Activated CD4-positive, alpha-beta T cell treated with anti-CD3 and anti-CD28 coated beads, Interleukin-2, amount 10 ng/mL, durations not matched to agents 24 days and 14 days (primary cell): ENCODE results near the gene CCDC117. TPM values are rescaled to one million over a fixed set of nuclear protein-coding genes. Genes with fewer than 3 reads are reported as not detected.

Source experiments
- DNase-seq: peaks from one replicate; pipeline ENCODE4 v3.0.0; 2022
- H3K27ac Mint-ChIP-seq: one replicate; pipeline ENCODE4 v1.8.0; 2022; ENCODE audit warnings: mild to moderate bottlenecking, mixed read lengths
- H3K27me3 Mint-ChIP-seq: one replicate; pipeline ENCODE4 v1.8.0; 2022; ENCODE audit warnings: mixed read lengths
- H3K36me3 Mint-ChIP-seq: one replicate; pipeline ENCODE4 v1.8.0; 2022; ENCODE audit warnings: low read depth, mild to moderate bottlenecking, mixed read lengths
- H3K4me1 Mint-ChIP-seq: one replicate; pipeline ENCODE4 v1.8.0; 2021; ENCODE audit warnings: mixed read lengths
- H3K4me3 Mint-ChIP-seq: one replicate; pipeline ENCODE4 v1.8.0; 2022; ENCODE audit warnings: mild to moderate bottlenecking, moderate library complexity, mixed read lengths
- H3K9me3 Mint-ChIP-seq: one replicate; pipeline ENCODE4 v1.8.0; 2021; ENCODE audit warnings: mixed read lengths
- intact Hi-C: fragments of 100-400 bp; cut with micrococcal nuclease; formaldehyde crosslinking; loops from one replicate; pipeline ENCODE4 v1.15.1; 2023
- total RNA-seq: library from RNA; stranded (reverse); gene quantifications from 2 replicates; pipeline ENCODE4 v1.2.3, GENCODE V29; 2022

Gene CCDC117
- total RNA-seq, 1 donor from 2014 or later, result 41.2 TPM

GRCh38 chr22:28783786-28784671 lies 11.5 kb downstream of the CCDC117 start:
- peaks cover 54% of the 10 kb centered on the region for H3K36me3 Mint-ChIP-seq
- H3K4me3 Mint-ChIP-seq, result no peak overlapping the region
- H3K27ac Mint-ChIP-seq, result peak overlapping the region; percentile 20
- no peaks in the 10 kb centered on the region for H3K9me3 Mint-ChIP-seq
- no peaks in the 10 kb centered on the region for H3K27me3 Mint-ChIP-seq
- no peak for DNase-seq
- peaks cover 21% of the 10 kb centered on the region for H3K4me1 Mint-ChIP-seq
- intact Hi-C loops, result no loop called here

DNA sequence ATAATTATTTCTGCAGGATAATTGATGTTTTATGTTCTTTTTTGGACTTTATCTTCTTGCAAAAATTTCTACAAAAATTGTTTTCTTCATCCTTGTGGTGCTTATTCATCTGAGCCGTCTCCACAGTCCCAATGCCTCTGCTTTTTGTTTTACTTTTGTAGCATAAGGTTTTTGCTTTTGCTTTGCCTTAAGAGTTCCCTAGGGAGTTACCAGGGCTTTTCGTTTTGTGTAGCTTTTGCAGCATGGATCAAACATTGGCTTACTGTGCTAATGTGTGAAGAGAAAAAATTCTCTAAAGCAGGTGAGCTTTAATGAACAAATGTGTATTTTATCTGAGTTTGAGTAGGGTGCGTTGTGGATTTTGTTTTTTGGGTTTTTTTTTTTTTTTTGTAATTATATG lies 16.1 kb downstream of the CCDC117 start:
- H3K27me3 Mint-ChIP-seq, result no peaks in the 10 kb centered on the region
- H3K4me3 Mint-ChIP-seq, result no peak overlapping the region
- no peak overlapping the region for H3K27ac Mint-ChIP-seq
- peaks cover 47% of the 10 kb centered on the region for H3K36me3 Mint-ChIP-seq
- no peak for DNase-seq
- peaks cover 27% of the 10 kb centered on the region for H3K4me1 Mint-ChIP-seq
- H3K9me3 Mint-ChIP-seq, result no peaks in the 10 kb centered on the region
- intact Hi-C loops, result no loop called here

DNA sequence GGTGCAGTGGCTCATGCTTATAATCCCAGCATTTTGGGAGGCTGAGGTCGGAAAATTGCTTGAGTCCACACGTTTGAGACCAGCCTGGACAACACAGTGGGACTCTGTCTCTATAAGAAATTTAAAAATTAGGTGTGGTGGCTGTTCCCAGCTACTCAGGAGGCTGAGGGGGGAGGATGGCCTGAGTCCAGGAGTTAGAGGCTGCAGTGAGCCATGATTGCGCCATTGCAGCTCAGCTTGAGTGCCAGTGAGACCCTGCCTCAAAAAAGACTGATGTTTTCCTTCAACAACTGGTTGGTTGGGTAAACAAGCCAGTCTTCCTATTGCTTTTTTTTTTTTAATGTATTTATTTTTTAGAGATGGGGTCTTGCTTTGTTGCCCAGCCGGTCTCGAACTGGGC lies 18.6 kb downstream of the CCDC117 start:
- H3K36me3 Mint-ChIP-seq, result peaks cover 46% of the 10 kb centered on the region
- intact Hi-C loops, result no loop called here

GRCh38 chr22:28791841-28792490 lies 19.5 kb downstream of the CCDC117 start:
- Mint-ChIP-seq H3K27ac (peak overlapping the region; percentile 64), H3K4me1 (peaks cover 51% of the 10 kb centered on the region)
- intact Hi-C loops, result no loop called here

More for the DNA sequence above, 18.6 kb downstream of the CCDC117 start:
- Mint-ChIP-seq H3K27me3 (no peaks in the 10 kb centered on the region), H3K4me1 (peaks cover 44% of the 10 kb centered on the region), H3K9me3 (no peaks in the 10 kb centered on the region), H3K27ac (no peak overlapping the region), H3K4me3 (no peak overlapping the region)
- no peak for DNase-seq

GRCh38 chr22:28792491-28793383 lies 20.2 kb downstream of the CCDC117 start:
- no peaks in the 10 kb centered on the region for H3K27me3 Mint-ChIP-seq
- peak overlapping the region; percentile 14 for H3K4me3 Mint-ChIP-seq
- peaks cover 54% of the 10 kb centered on the region for H3K4me1 Mint-ChIP-seq
- no peaks in the 10 kb centered on the region for H3K9me3 Mint-ChIP-seq
- intact Hi-C loops, result no loop called here
- no peak for DNase-seq
- peaks cover 56% of the 10 kb centered on the region for H3K36me3 Mint-ChIP-seq
- peak overlapping the region; percentile 70 for H3K27ac Mint-ChIP-seq

More at GRCh38 chr22:28791841-28792490, 19.5 kb downstream of the CCDC117 start:
- Mint-ChIP-seq H3K4me3 (peak overlapping the region; percentile 14), H3K9me3 (no peaks in the 10 kb centered on the region), H3K27me3 (no peaks in the 10 kb centered on the region), H3K36me3 (peaks cover 51% of the 10 kb centered on the region)
- DNase-seq, result no peak

GRCh38 chr22:28793976-28794584 lies 21.6 kb downstream of the CCDC117 start:
- peaks cover 65% of the 10 kb centered on the region for H3K36me3 Mint-ChIP-seq
- H3K4me3 Mint-ChIP-seq, result peak overlapping the region; percentile 48
- H3K9me3 Mint-ChIP-seq, result no peaks in the 10 kb centered on the region
- no peak for DNase-seq
- peaks cover 60% of the 10 kb centered on the region for H3K4me1 Mint-ChIP-seq
- H3K27ac Mint-ChIP-seq, result no peak overlapping the region
- intact Hi-C loops, result no loop called here
- no peaks in the 10 kb centered on the region for H3K27me3 Mint-ChIP-seq

DNA sequence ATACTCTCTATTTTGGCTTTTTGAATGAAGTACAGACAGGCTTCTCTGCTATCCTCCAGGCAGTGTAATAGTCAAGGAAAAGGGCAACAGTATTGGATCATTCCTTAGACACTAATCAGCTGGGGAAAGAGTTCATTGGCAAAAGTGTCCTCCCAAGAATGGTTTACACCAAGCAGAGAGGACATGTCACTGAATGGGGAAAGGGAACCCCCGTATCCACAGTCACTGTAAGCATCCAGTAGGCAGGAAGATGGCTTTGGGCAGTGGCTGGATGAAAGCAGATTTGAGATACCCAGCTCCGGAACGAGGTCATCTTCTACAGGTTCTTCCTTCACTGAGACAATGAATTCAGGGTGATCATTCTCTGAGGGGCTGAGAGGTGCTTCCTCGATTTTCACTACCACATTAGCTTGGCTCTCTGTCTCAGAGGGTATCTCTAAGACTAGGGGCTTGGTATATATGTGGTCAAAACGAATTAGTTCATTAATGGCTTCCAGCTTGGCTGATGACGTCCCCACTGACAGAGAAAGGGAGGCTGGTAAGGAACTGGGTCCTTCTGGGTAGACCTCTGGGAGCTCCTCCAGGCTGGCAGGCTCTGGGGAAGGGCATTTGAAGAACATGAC lies 22.7 kb downstream of the CCDC117 start:
- H3K27me3 Mint-ChIP-seq, result no peaks in the 10 kb centered on the region
- peak overlapping the region; percentile 45 for H3K27ac Mint-ChIP-seq
- H3K4me3 Mint-ChIP-seq, result peak overlapping the region; percentile 89
- no peaks in the 10 kb centered on the region for H3K9me3 Mint-ChIP-seq
- peaks cover 60% of the 10 kb centered on the region for H3K4me1 Mint-ChIP-seq
- H3K36me3 Mint-ChIP-seq, result peaks cover 68% of the 10 kb centered on the region
- DNase-seq, result no peak
- intact Hi-C loops, result no loop called here

GRCh38 chr22:28795932-28796856 lies 23.7 kb downstream of the CCDC117 start:
- Mint-ChIP-seq H3K27me3 (no peaks in the 10 kb centered on the region), H3K36me3 (peaks cover 68% of the 10 kb centered on the region), H3K9me3 (no peaks in the 10 kb centered on the region), H3K4me1 (peaks cover 58% of the 10 kb centered on the region), H3K4me3 (peak overlapping the region; percentile 89), H3K27ac (peak overlapping the region; percentile 35)
- DNase-seq, result no peak
- intact Hi-C loops, result no loop called here

DNA sequence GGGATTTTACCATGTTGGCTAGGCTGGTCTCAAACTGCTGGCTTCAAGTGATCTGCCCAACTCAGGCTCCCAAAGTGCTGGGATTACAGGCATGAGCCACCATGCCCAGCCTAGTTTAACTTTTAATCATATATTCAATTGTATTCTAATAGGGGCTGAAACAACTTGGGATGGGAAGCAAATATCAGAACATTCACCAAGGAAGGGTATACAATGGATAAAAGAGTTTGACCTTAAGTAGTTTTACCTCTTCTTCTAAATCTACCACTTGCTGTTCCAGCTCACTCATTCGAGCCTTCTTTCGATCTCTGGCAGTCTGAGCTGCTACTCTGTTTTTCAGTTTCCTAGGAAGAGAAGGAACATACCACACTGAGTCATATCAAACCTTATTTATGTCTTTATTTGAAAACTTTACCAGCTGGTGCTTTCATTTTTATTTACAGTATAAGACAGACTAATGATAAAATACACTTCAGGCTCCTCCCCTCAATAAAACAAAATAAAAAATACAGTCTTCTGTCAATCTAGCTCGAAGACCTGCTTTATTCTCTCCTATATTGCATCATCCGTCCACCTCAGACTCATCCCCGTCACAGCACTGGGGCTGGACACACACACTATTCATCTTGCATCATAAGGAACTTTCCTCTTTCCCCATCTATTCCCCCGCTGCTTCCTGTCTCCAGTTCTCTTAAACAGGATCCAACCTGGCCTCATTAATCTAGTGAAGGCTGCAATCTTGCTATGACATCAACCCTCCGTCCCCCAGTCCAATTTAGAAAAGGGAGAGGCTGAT lies 26.5 kb downstream of the CCDC117 start:
- Mint-ChIP-seq H3K27me3 (no peaks in the 10 kb centered on the region), H3K4me3 (peak overlapping the region; percentile 89), H3K27ac (peak overlapping the region; percentile 95), H3K36me3 (peaks cover 63% of the 10 kb centered on the region), H3K4me1 (peaks cover 53% of the 10 kb centered on the region), H3K9me3 (no peaks in the 10 kb centered on the region)
- intact Hi-C loops, result loop anchor here (1.0 to 2.0 kb wide), 5 partner anchors 14 to 396 kb away; no protein-coding TSS in a partner anchor
- peak; percentile 79 for DNase-seq

- peak overlapping the region; percentile 89 for H3K4me3 Mint-ChIP-seq
- no peaks in the 10 kb centered on the region for H3K9me3 Mint-ChIP-seq
- DNase-seq, result peak; percentile 84
- peaks cover 48% of the 10 kb centered on the region for H3K4me1 Mint-ChIP-seq
- intact Hi-C loops, result loop anchor here (1.0 to 2.0 kb wide), 6 partner anchors 13 to 397 kb away; partner anchors contain the start of gene HSCB
- peaks cover 63% of the 10 kb centered on the region for H3K36me3 Mint-ChIP-seq
- H3K27me3 Mint-ChIP-seq, result no peaks in the 10 kb centered on the region
- H3K27ac Mint-ChIP-seq, result peak overlapping the region; percentile 95
These were observed 27.3 kb downstream of the CCDC117 start for GRCh38 chr22:28799606-28800307.
